Suppressor macrophage (primary cell): ENCODE measurements around the gene USP1.

ENCODE experiments used
- DNase-seq, 4 experiments: peaks; one replicate each; pipeline ENCODE4 v3.0.0-alpha.2; 2020 to 2022
- total RNA-seq, 17 experiments: gene quantifications; one replicate each; lab custom pipeline; 2026; ENCODE audit warnings: mixed read lengths in 6 of 17, inconsistent platforms in 3 of 17; lab: John Stamatoyannopoulos, UW

The USP1 gene, protein sequence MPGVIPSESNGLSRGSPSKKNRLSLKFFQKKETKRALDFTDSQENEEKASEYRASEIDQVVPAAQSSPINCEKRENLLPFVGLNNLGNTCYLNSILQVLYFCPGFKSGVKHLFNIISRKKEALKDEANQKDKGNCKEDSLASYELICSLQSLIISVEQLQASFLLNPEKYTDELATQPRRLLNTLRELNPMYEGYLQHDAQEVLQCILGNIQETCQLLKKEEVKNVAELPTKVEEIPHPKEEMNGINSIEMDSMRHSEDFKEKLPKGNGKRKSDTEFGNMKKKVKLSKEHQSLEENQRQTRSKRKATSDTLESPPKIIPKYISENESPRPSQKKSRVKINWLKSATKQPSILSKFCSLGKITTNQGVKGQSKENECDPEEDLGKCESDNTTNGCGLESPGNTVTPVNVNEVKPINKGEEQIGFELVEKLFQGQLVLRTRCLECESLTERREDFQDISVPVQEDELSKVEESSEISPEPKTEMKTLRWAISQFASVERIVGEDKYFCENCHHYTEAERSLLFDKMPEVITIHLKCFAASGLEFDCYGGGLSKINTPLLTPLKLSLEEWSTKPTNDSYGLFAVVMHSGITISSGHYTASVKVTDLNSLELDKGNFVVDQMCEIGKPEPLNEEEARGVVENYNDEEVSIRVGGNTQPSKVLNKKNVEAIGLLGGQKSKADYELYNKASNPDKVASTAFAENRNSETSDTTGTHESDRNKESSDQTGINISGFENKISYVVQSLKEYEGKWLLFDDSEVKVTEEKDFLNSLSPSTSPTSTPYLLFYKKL
- 24.3 to 112 (median 39.1) reads per million in 17 experiments for total RNA-seq

DNA sequence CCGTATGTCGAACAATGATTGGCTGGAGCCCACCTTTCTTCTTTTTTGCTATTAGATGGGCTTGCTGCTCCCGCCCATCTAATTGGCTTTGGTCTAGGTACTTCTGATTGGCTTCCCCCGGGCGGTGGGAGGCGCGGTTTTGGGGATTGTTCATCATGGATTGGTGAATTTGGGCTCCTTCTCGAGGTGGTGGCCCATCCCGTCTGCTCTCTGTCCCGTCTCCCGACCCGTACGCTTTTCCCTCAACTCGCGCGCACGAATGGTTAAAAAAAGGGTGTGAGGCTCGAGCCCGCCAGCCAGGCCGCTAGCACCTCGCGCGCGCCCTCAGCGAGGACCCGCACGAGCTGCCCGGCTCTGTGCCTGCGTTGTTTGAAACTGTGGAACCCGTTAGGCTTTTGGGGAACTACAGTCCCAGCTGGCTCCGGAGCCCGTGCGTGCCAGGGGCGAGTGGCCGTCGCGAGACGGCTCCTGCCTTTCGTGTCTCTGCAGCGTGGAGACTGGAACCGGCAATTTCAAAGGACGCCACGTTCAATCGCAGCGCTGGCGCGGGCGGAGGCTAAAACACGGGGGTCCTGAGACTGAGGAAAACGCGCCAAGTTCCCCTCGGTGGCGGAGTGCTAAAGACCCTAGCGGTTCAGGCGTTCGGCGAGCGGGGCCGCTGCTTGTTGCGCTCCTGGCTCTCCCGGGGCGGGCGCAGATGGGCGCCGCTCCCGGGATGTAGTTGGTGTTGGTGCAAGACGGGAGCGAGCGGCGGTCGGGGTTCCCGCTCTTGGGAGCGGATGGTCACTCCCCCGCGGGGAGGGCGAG, at the start of gene USP1:
USP1 (plus strand) TSS at position 584 of the 807 bp plus-strand sequence. CDS start 2,819 bp downstream, outside the sequence.
- peak; percentile 98 to 99 (median 99) for DNase-seq

DNA sequence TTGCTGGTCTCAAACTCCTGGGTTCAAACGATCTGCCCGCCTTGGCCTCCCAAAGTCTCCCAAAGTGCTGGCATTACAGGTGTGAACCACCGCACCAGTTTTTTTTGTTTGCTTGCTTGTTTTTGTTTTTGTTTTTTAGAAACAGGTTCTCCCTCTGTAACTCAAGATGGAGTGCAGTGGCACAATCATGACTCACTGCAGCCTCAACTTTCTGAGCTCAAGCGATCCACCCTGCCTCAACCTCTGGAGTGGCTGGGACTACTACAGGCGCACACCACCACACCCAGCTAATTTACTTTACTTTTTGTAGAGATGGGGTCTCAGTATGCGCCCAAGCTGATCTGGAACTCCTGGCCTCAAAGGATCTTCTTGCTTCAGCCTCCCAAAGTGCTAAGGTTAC, 47.3 kb upstream of the USP1 start:
- peak in 2 of 4 experiments; percentile 8 to 33 for DNase-seq

DNA sequence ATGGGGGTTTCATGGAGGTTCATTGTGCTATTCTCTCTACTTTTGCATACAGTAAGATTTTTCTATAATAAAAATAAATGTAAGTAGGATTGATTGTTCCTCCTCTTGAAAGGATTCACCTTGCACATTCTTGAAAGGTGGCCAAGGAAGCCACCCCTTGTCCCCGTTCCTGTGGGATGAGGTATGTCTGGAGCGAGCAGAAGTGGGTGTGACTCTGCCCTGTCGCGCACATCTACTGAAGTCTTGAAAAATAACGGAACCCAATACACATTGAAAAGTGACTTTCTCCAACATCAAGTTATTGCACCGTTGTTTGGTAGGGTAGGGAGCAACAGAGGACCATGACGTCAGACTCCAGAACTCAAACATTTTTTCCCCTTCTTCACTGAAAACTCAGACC, 46.8 kb upstream of the USP1 start:
- DNase-seq, result no peak

DNA sequence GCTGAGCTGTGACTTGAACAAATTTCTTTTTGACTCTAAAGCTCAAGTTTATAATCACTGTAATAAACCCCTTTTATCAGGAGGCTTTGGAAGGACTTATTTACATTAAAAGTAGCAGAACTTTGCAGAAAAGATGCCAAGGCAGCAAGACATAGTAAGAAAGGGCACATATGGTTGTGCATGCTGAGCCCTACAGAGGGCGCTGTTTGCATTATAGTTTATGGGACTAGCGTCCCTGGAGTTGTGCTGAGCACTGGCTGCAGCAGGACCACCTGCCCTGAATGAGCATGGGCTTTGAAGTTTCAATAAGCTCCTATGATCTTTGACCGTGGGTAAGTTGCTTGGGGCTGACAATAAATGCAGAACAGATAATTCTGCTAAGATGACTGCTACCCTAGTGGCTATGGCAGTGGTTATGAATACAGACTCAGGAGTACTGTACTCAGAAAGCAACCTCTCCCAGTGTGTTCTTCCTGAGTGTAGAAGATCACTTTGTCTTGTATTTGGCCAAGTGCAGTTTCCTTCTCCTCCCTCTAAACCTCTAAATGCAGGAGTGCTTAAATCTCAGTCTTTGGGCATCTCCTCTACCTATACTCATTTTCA, 45.4 kb upstream of the USP1 start:
- DNase-seq, result peak; percentile 40 to 58 (median 44)

DNA sequence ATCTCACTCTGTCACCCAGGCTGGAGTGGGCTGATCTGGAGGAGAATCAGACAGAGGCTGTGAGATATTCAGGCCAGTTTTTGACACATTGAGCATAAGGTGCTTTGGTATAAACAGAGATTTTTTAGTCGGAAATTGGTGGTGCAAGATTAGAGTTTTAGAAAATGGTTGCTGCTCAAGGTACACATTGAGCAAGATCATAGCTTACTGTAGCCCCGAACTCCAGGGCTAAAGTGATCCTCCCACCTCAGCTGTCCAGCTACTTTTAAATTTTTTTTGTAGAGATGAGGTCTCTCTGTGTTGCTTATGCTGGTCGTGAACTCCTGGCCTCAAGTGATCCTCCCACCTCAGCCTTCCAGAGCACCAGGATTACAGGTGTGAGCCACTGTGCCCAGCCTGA, 43.9 kb upstream of the USP1 start:
- no peak for DNase-seq

DNA sequence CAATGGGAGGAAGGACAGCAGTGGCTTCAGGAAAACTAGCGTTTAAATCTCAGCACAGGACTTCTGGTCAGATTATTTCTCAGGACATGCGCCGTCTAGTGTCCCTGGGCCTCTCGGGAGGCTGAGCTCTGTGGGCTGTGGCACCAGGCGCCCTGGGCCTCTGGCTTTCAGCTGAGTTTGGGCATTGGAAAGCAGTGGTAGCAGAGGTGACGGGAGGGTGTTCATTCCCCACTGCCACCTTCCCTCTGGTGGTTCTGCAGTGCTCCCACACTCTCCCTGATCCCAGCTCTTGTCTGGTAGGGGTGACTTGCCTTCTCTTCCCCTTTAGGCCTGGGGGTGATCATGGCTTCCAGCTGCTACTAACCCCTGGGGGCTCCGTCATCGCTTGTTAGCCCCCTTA, 42.2 kb upstream of the USP1 start:
- no peak for DNase-seq

DNA sequence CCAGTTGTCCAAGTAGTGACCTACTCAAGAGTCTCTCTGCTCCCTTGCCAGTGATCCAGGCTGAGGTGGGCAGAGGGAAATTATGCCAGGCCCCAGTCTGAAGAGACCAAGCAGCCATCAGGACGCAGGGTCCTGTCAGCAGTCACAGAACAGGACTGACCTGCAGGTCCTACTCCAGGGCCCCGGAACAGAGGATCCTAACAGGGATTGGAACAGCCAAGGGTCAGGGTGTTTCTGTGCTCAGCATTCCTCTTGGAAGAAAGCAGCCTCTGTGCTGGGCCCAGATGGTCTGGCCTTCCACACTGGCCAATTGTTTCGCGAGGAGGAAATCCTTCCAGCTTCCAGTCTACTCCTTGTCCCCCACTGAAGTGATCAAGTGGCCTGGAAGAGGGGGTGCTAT, 41.6 kb upstream of the USP1 start:
- DNase-seq, result no peak

DNA sequence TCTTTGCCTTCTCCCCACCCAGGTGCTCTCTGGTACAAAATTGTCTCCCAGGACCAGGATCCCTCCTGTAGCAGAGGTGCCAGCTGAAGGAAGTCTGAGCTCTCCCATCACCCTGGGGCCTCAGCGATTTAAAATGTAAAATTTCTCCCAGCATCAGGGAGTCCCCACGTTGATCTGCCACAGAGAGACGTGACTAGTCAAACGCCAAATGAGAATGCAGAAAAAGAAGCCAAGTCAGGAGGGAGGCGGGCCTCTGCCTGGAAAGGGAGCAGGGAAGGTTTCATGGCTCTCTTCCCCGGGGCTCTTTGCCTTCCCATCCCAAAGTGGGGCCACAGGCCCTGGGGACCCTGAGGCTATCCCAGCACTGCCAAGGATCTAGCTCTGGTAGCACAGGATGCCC, 40.0 kb upstream of the USP1 start:
- DNase-seq, result no peak

DNA sequence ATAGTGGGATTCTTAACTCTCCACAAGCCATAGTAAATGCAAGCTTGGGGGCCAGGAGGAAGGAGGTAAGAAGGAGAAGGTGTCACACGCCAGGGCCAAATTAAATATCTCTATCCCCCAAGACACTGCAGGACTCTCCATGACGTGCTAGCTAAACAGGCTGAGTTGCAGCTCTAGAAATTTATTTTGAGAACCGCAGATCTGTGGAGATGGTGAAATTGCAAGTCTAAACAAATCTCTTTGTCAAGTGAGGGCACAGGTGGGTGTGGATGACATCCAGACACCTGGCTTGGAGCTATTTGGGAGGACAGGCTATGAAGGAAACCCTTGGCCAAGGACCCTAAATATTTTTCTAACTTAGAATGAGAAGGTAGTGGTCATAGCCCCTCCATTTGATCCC, 39.5 kb upstream of the USP1 start:
- no peak for DNase-seq

DNA sequence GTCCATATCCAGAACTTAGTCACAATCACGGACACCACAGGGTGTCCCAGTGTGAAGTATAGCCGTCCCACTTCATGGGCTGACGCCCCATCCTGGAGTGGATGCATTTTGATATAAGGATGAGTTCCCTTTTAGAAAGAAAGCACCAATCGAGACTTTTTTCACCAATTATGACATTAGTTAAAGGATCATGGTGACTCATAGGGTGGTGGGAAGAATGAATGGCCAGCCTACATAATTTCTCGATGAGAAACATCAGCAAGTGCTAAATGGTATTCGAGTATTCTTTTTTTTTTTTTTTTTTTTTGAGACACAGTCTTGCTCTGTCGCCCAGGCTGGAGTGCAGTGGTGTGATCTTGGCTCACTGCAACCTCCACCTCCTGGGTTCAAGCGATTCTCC, 38.5 kb upstream of the USP1 start:
- peak in 1 of 4 experiments; percentile 11 for DNase-seq

DNA sequence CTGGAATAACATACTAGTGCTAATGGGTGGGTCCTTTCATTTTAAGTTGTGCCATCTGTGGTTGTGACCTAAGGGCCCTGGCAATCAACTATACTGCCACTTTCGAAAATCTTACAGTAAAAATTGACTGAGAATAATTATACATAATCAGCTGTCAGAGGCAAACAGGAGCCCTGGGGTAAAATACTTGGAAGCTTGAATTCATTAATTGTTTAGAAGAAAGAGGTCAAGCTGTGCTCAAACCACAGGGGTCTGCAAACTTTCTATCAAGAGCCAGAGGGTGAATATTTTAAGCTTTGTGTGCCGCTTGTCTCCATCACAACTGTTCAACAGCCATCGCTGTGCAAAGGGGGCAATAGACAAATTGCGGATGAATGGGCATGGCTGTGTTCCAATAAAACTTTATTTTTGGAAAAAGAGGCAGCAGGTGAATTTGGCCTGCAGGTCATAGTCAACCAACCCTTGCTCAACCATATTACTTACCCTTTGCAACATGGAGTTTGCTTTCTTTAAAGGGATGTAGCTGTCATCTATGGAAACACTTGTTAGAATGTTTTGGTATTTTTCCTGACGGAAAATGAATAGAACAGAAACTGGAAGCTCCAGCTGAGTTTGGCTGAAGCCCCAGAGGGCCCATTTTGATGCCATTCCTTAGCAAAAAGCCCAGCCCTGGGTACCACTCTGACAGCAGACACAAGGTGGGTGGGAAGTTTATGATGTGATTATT, 35.7 kb upstream of the USP1 start:
- no peak for DNase-seq

DNA sequence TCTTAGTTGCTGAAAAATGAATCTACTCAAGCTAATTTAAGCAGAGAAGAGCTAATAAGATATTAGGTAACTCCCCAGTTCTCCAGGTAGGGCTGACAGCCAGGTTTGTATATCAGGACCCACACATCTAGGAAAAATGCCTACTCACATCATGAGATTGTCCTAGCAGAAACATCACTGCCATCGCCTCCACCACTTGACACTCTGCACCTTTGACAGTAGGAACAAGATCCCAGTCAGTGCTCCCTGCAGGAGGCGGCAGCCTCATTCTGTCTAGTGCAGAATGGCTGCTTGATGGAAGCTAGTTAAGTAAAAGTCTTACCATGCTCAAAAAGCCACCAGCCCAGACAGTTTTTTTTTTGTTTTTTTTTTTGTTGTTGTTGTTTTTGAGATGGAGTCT, 31.6 kb upstream of the USP1 start:
- no peak for DNase-seq

DNA sequence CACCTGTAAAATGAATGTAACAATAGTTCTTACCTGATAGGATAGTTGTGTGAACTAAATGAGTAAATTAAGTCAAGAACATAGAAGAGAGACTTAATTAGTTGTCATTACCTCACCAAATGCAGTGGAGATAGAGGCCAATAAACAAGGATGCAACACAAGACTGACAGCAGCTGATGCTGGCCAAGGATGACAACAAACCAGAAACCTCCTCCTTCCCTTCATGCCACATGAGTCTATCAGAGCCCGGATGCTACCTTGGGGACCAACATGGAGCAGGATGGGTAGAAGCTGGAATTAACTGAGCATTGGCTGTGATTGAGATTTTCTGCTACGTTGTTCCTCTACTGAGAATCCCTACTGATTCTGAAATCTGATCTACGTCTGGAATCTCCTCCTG, 30.3 kb upstream of the USP1 start:
- DNase-seq, result no peak

DNA sequence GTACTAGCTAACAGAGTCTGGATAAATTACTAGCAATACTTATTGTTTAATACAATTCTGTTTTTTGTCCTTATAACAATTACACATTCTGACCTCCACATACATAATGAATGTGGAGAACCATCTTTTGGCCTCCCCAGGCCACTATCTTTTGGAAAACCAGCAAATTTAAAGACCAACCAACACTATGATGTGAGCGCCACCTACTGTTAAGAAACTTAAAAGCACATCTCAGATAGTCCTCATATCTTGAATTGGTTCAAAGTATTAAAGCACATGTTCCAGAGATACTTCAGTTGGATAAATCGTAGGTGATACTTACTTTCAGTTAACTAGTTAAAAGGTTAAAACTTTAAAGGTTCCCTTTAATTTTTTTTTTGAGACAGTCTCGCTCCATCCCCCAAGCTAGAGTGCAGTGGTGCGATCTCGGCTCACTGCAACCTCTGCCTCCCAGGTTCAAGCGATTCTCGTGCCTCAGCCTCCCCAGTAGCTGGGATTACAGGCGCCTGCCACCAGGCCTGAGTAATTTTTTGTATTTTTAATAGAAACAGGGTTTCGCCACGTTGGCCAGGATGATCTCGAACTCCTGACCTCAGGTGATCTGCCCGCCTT, 29.3 kb upstream of the USP1 start:
- DNase-seq, result peak; percentile 49 to 85 (median 74)

DNA sequence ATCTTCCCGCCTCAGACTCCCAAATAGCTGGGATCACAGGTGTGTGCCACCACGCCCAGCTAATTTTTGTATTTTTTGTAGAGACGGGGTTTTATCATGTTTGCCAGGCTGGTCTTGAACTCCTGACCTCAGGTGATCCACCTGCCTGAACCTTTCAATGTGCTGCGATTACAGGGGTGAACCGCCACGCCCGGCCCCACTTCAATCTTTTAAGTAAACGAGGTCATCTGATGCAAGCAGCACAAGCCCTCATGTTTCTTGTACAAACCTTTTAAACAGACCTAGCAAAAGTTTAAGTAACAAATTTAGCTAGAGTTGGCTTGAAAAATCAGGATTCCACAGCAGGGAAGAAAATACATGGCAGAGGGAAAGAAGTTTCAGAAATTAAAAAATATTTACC, 21.2 kb upstream of the USP1 start:
- DNase-seq, result no peak

DNA sequence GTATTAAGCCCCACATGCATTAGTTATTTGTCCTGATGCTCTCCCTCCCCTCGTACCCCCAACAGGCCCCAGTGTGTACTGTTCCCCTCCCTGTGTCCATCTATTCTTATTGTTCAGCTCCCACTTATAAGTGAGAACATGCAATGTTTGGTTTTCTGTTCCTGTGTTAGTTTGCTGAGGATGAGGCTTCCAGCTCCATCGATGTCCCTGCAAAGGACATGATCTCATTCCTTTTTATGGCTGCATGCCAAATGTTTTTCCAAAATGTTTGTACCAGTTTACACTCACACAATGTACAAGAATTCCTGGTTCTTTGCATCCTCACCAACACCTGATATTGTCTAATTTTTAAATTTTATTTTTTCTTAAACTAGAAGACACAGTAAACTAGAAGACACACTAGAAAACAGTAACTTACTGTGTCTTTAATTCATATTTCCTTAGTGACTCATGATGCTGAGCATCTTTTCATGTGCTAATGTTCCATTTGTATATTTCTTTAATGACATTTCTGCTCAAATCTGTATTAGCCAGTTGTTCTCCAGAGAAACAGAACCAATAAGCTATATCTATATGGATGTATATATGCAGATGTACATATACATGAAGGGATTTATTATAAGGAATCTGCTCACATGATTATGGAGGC, 19.4 kb upstream of the USP1 start:
- DNase-seq, result no peak

DNA sequence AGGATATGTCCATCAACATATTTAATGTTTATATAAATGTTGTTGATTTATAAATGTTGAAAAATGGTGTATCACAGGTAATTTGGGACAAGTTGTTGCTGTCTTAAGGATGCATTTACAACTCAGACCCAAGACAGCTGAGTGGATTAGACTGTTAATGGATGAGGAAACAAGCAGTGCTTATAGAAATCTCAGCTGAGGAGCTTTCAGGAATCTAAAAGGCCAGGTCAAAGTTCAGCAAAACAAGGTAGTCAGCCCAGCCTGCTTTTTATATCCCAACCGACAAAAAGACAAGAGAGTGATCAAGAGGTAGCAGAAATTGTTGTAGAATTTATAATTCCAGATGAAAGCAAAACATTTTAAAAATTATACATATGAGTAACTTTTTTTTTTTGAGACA, 16.6 kb upstream of the USP1 start:
- no peak for DNase-seq

DNA sequence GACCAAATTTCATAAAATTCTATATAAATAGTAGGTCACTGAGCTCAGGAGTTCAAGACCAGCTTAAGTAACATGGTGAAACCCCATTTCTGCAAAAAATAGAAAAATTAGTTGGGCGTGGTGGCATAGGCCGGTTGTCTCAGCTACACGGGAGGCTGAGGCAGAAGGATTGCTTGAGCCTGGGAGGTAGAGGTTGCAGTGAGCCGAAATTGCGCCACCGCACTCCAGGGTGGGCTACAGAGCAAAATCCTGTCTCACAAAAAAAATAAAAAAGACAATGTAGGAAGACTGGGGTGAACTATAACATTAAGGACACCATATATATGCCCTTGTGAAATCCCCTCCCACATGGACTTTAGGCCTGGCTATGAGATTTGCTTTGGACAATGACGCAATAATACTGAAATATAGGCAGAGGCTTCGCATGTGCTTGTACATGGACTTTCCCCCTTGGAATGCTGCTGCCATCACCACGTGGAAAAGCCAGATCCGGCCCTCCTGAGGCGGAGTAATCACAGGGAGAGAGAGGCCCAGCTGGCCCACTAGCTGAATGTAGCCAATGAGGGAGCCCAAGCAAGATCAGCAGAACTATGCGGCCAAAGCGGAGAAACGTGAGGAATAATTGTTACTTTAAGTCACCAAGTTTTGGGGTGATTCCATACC, 13.1 kb upstream of the USP1 start:
- peak in 3 of 4 experiments; percentile 27 to 55 (median 53) for DNase-seq

DNA sequence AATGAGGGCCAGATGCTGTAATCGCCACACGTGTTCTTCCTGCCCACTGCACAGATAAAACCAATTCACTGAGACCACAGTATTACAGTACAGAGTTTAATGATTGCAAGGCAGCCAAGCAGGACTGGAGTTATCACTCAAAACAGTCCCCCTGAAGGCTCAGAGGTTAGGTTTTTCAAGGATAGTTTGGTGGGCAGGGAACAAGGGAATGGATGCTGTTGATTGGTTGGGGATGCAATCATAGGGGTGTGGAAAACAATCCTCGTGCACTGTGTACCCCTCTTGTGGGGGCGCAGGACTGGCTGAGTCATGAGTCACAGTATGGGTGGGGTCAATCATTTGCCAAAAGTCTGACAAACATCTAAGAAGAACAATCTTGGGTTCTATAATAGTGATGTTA, 12.4 kb upstream of the USP1 start:
- peak; percentile 14 to 47 (median 26) for DNase-seq

DNA sequence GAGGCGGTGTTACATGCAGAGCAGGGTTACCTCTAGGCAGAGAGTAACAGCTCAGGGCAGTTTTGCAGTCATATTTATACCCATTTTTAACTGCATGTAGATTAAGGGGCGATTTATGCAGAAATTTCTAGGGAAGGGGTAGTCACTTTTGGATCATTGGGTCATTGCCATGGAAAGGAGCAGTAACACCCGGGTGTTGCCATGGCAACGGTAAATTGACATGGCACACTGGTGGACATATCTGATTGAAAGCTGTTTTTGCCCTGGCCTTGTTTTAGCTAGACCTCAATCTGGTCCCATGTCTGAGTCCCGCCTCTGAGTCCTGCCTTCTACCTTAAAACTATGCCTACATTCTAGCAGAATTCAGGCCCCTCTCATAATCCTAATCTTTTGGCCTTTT, 11.8 kb upstream of the USP1 start:
- peak in 2 of 4 experiments; percentile 11 to 18 for DNase-seq
